Breast epithelium (tissue), 4 donors: ENCODE results near the gene GPC5. TPM values are rescaled to one million over a fixed set of nuclear protein-coding genes. Genes with fewer than 3 reads are reported as not detected.

Source experiments
- DNase-seq, 2 donors: peaks; one replicate each; pipeline ENCODE4 v3.0.0-alpha.2; 2019; ENCODE audit warnings: low spot score in 2 of 2
- H3K27ac ChIP-seq, 2 donors: fragments of 200-600 bp; sonication (generic) in 1 of 2; one replicate each; pipeline ENCODE4 v1.5.1; 2016 to 2019; ENCODE audit warnings: mild to moderate bottlenecking in 1 of 2
- H3K27me3 ChIP-seq, 2 donors: fragments of 200-600 bp; sonication (generic) in 1 of 2; one replicate each; pipeline versions ENCODE4 v1.5.1 to v1.6.0; 2017 to 2019; ENCODE audit warnings: control low read depth in 1 of 2, mild to moderate bottlenecking in 1 of 2
- H3K36me3 ChIP-seq: fragments of 200-600 bp; one replicate; pipeline ENCODE4 v1.5.1; 2019
- H3K4me1 ChIP-seq, 2 donors: fragments of 200-600 bp; sonication (generic); one replicate each; pipeline ENCODE4 v1.5.1; 2016 to 2019; ENCODE audit warnings: control low read depth in 1 of 2
- H3K4me3 ChIP-seq, 3 donors: fragments of 200-600 bp; sonication (generic); 1 replicate in 2 of 3; 2 replicates in 1 of 3; pipeline ENCODE4 v1.5.1; 2016 to 2019; ENCODE audit warnings: mild to moderate bottlenecking in 3 of 3, moderate library complexity in 2 of 3
- H3K9me3 ChIP-seq, 2 donors: fragments of 200-600 bp; sonication (generic) in 1 of 2; one replicate each; pipeline ENCODE4 v1.5.1; 2016 to 2019; ENCODE audit warnings: control low read depth in 1 of 2
- POLR2A ChIP-seq: fragments of 450-650 bp; IDR thresholded peaks from one replicate; pipeline ENCODE4 v1.6.1; 2016; ENCODE audit warnings: antibody characterized with exemption, mild to moderate bottlenecking, moderate library complexity
- POLR2AphosphoS5 ChIP-seq, 3 donors: sonication (generic); formaldehyde crosslinking; IDR thresholded peaks; one replicate each; pipeline ENCODE4 v1.6.1; 2017; ENCODE audit warnings: antibody characterized with exemption in 3 of 3
- intact Hi-C: fragments of 100-400 bp; cut with DNase I; formaldehyde crosslinking; loops from one replicate; pipeline ENCODE4 v1.15.1; 2023; ENCODE audit warnings: low total_unique reads
- total RNA-seq, 3 donors: library from RNA; depleted of rRNA; stranded (reverse); fragments of >200 nt; gene quantifications; one replicate each; pipeline ENCODE4 v1.1.0, GENCODE V29; 2016
- TF ChIP-seq, protein P1 (sequence below), 3 donors: fragments of 450-650 bp; IDR thresholded peaks; one replicate each; pipeline ENCODE4 v1.5.1; 2016 to 2017; ENCODE audit warnings: antibody characterized with exemption in 3 of 3, mild to moderate bottlenecking in 3 of 3, moderate library complexity in 3 of 3

GPC5 gene
- total RNA-seq, 3 donors from 2014 or later: 0.88 to 0.98 TPM; not detected in 1

DNA sequence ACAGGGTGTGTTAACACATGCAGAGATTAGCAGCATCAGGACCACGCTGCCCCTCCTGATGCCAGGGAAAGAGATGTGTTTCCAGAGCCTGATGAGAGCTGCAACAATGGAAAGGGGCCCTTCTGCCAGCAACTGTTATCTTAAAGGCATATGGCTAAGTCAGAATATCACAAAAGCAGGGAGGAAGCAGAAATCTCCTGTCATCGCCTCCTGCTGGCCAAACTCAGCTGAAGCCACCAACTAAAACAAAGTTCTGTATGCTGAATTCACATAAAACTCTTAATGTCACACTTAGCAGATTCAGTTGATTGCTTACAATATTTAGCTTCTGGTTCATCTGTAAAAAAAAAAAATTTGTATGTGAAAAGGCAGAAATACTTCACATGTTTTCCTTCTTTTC lies 178.2 kb downstream of the GPC5 start:
- intact Hi-C loops: no loop called here

DNA sequence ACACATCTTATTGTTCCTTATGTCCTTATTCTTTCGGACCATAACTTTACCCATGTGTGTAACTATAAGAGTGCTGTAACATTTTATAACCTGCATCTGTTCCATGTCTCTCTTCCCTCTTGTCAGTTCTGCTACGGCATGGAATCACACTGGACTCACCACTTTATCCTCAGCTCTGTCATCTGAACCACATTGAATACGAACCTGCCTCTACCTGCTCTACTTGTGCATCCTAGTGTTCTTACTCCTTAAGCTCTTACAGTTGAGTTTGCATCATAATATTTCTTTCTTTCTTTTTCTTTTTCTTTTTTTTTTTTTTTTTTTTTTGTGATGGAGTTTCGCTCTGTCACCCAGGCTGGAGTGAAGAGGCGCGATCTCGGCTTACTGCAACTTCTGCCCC lies 180.9 kb downstream of the GPC5 start:
- no peak overlapping the region for H3K27ac ChIP-seq
- no peak for DNase-seq
- TF ChIP-seq, protein P1, sequence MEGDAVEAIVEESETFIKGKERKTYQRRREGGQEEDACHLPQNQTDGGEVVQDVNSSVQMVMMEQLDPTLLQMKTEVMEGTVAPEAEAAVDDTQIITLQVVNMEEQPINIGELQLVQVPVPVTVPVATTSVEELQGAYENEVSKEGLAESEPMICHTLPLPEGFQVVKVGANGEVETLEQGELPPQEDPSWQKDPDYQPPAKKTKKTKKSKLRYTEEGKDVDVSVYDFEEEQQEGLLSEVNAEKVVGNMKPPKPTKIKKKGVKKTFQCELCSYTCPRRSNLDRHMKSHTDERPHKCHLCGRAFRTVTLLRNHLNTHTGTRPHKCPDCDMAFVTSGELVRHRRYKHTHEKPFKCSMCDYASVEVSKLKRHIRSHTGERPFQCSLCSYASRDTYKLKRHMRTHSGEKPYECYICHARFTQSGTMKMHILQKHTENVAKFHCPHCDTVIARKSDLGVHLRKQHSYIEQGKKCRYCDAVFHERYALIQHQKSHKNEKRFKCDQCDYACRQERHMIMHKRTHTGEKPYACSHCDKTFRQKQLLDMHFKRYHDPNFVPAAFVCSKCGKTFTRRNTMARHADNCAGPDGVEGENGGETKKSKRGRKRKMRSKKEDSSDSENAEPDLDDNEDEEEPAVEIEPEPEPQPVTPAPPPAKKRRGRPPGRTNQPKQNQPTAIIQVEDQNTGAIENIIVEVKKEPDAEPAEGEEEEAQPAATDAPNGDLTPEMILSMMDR (IDR thresholded peaks at IDR 0.05): no peak
- intact Hi-C loops: no loop called here
- no peaks in the 10 kb centered on the region for H3K9me3 ChIP-seq
- H3K27me3 ChIP-seq: no peaks in the 10 kb centered on the region
- H3K4me3 ChIP-seq: no peak overlapping the region
- H3K4me1 ChIP-seq: no peaks in the 10 kb centered on the region
- no peaks in the 10 kb centered on the region for H3K36me3 ChIP-seq

More for the DNA sequence above, 178.2 kb downstream of the GPC5 start:
- no peaks in the 10 kb centered on the region for H3K9me3 ChIP-seq
- no peaks in the 10 kb centered on the region for H3K4me1 ChIP-seq
- H3K27ac ChIP-seq: no peak overlapping the region
- TF ChIP-seq POLR2A (no peak), POLR2AphosphoS5 (IDR thresholded peaks at IDR 0.05) (no peak)
- TF ChIP-seq, protein P1 (IDR thresholded peaks at IDR 0.05): no peak
- no peaks in the 10 kb centered on the region for H3K36me3 ChIP-seq
- no peaks in the 10 kb centered on the region for H3K27me3 ChIP-seq
- no peak for DNase-seq
- no peak overlapping the region for H3K4me3 ChIP-seq

DNA sequence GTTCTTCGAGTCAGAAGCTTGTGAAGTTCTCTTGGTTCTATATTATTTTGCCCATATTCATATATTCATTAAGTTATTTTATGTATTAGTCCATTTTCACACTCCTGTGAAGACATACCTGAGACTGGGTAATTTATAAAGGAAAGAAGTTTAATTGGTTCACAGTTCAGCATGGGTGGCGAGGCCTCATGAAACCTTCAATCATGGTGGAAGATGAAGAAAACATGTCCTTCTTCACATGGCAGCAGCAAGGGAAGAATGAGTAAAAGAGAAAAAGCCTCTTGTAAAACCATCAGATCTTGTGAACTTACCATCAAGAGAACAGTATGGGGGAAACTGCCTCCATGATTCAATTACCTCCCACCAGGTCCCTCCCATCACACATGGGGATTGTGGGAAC lies 182.3 kb downstream of the GPC5 start:
- H3K4me3 ChIP-seq: no peak overlapping the region
- H3K36me3 ChIP-seq: no peaks in the 10 kb centered on the region
- DNase-seq: no peak
- no peaks in the 10 kb centered on the region for H3K4me1 ChIP-seq
- H3K27ac ChIP-seq: no peak overlapping the region
- H3K9me3 ChIP-seq: no peaks in the 10 kb centered on the region
- H3K27me3 ChIP-seq: no peaks in the 10 kb centered on the region
- no peak for TF ChIP-seq POLR2AphosphoS5 (IDR thresholded peaks at IDR 0.05)
- TF ChIP-seq, protein P1 (IDR thresholded peaks at IDR 0.05): no peak
- no peak for TF ChIP-seq POLR2A
- intact Hi-C loops: no loop called here

DNA sequence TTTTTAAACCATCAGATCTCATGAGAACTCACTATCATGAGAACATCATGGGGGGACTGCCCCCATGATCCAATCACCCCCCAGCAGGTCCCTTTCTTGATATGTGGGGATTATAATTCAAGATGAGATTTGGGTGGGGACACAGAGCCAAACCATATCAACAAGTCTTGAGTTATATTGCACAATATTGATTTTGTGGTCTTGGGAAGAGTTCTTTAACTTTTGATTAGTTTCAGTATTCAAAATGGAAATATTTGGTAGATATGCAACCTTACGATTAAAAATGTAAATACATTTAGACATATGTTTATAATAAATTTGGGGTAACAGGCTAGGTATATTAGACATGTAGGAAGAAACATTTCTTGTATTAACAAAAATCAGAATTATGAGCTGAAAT lies 188.2 kb downstream of the GPC5 start:
- intact Hi-C loops: no loop called here
- Histone ChIP-seq H3K27me3 (no peaks in the 10 kb centered on the region), H3K27ac (no peak overlapping the region), H3K4me1 (no peaks in the 10 kb centered on the region), H3K36me3 (no peaks in the 10 kb centered on the region), H3K4me3 (no peak overlapping the region), H3K9me3 (peaks cover 0 to 8% of the 10 kb centered on the region in 2 donors)
- TF ChIP-seq, protein P1 (IDR thresholded peaks at IDR 0.05): no peak
- TF ChIP-seq POLR2AphosphoS5 (IDR thresholded peaks at IDR 0.05) (no peak), POLR2A (no peak)
- no peak for DNase-seq

DNA sequence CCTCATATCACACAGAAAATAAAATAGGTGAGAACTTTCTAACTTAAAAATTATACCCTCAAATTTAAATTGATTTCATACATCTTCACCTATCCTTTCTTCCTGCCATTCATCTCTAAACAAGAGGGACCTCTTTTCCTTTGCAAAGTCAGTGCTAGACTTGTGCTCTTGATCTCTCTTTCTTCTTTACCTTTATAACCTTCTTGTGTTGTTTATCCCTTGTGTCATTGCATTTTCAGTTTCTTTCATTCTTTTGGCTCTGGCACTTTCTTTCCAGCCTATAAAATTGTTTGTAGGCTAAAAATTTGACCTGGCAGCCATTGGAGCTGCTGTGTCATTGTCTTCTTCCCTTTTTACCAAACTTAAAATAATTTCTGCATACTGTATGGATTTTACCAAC lies 190.1 kb downstream of the GPC5 start:
- no peaks in the 10 kb centered on the region for H3K27me3 ChIP-seq
- no peak for DNase-seq
- H3K4me3 ChIP-seq: no peak overlapping the region
- TF ChIP-seq POLR2AphosphoS5 (IDR thresholded peaks at IDR 0.05): no peak
- TF ChIP-seq, protein P1 (IDR thresholded peaks at IDR 0.05): no peak
- no peak for TF ChIP-seq POLR2A
- H3K4me1 ChIP-seq: no peaks in the 10 kb centered on the region
- H3K9me3 ChIP-seq: peaks cover 10 to 12% of the 10 kb centered on the region in 2 donors
- H3K36me3 ChIP-seq: no peaks in the 10 kb centered on the region
- intact Hi-C loops: no loop called here
- no peak overlapping the region for H3K27ac ChIP-seq
